ENCODE measurements around the gene ZNF491. TPM values are rescaled to one million over a fixed set of nuclear protein-coding genes. Genes with fewer than 3 reads are reported as not detected.

The ZNF491 gene
- total RNA-seq, 1 experiment from 2014 or later: 0.98 TPM

GRCh38 chr19:11756965-11757364 lies 41.4 kb upstream of the ZNF491 start:
- Histone ChIP-seq H3K4me3 (ENCODE audit: low read depth in 2 of 2, low read length in 2 of 2) (no peak overlapping the region), H3K36me3 (ENCODE audit: control insufficient read depth, insufficient read depth, low read length) (no peaks in the 10 kb centered on the region), H3K9me3 (ENCODE audit: control insufficient read depth, insufficient read depth, low read depth, low read length) (peaks cover 15% of the 10 kb centered on the region; the same call in 1 of the 2 replicates), H3K27me3 (ENCODE audit: control insufficient read depth, insufficient read depth, low read length) (no peaks in the 10 kb centered on the region), H3K27ac (ENCODE audit: low read length) (no peak overlapping the region), H3K4me1 (ENCODE audit: control insufficient read depth, insufficient read depth, low read length) (no peaks in the 10 kb centered on the region)
- ATAC-seq (no peak), DNase-seq (ENCODE audit: low read depth, low spot score) (no peak)
- BruUV-seq (replicated peaks): no TSS peak
- in situ Hi-C loops (cut with HindIII; ENCODE audit: low pct_unique_long_range_greater_than_20kb, low sequenced_read_pairs): no loop called here
- ChIA-PET CTCF (no interaction called here), POLR2A (interaction anchor here (0.6 kb wide), 1 partner anchor 206 kb away, joined by 4 read pairs; no protein-coding TSS in a partner anchor)
- intact Hi-C loops (cut with micrococcal nuclease; ENCODE audit: unreplicated experiment): no loop called here
- TF ChIP-seq TCF7L2 (IDR thresholded peaks at IDR 0.05; ENCODE audit: low read depth, low read length) (no peak), POLR2AphosphoS5 (IDR thresholded peaks at IDR 0.05; ENCODE audit: low read depth, low read length) (no peak), SIN3A (IDR thresholded peaks at IDR 0.05; ENCODE audit: borderline replicate concordance, insufficient read depth, low read depth, low read length) (no peak), CTCF (IDR thresholded peaks at IDR 0.05) (no peak)
- TF ChIP-seq, protein P1, sequence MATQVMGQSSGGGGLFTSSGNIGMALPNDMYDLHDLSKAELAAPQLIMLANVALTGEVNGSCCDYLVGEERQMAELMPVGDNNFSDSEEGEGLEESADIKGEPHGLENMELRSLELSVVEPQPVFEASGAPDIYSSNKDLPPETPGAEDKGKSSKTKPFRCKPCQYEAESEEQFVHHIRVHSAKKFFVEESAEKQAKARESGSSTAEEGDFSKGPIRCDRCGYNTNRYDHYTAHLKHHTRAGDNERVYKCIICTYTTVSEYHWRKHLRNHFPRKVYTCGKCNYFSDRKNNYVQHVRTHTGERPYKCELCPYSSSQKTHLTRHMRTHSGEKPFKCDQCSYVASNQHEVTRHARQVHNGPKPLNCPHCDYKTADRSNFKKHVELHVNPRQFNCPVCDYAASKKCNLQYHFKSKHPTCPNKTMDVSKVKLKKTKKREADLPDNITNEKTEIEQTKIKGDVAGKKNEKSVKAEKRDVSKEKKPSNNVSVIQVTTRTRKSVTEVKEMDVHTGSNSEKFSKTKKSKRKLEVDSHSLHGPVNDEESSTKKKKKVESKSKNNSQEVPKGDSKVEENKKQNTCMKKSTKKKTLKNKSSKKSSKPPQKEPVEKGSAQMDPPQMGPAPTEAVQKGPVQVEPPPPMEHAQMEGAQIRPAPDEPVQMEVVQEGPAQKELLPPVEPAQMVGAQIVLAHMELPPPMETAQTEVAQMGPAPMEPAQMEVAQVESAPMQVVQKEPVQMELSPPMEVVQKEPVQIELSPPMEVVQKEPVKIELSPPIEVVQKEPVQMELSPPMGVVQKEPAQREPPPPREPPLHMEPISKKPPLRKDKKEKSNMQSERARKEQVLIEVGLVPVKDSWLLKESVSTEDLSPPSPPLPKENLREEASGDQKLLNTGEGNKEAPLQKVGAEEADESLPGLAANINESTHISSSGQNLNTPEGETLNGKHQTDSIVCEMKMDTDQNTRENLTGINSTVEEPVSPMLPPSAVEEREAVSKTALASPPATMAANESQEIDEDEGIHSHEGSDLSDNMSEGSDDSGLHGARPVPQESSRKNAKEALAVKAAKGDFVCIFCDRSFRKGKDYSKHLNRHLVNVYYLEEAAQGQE (IDR thresholded peaks at IDR 0.05; ENCODE audit: insufficient read depth in 1 of 2, low read depth in 2 of 2, low read length in 1 of 2): no peak

DNA sequence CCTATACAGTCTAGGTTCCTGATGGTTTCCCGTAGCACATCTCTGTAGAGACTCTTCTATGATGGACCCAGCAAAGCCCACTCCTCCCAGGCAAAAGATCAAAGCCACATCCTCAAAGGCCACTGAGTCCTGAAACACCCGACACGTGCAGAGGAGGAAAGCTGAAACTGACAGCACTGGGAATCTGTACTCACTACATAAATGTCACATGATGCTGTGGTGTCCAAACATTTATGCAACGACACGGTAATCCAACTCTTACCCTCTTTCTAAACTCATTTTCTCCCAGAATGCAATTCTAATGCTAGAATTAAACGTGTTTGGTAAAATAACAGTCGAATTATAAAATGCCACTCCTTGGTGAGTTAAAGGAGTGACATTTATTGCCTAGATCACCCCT lies 38.5 kb upstream of the ZNF491 start:
- no peak overlapping the region for H3K27ac ChIP-seq (ENCODE audit: low read length)
- intact Hi-C loops (cut with micrococcal nuclease; ENCODE audit: unreplicated experiment): no loop called here
- H3K4me3 ChIP-seq (ENCODE audit: low read depth in 2 of 2, low read length in 2 of 2): no peak overlapping the region
- DNase-seq (ENCODE audit: low read depth, low spot score): no peak
- H3K36me3 ChIP-seq (ENCODE audit: control insufficient read depth, insufficient read depth, low read length): no peaks in the 10 kb centered on the region
- ChIA-PET POLR2A (no interaction called here), CTCF (no interaction called here)
- no peak for ATAC-seq
- no TSS peak for BruUV-seq (replicated peaks)
- no peaks in the 10 kb centered on the region for H3K27me3 ChIP-seq (ENCODE audit: control insufficient read depth, insufficient read depth, low read length)
- H3K4me1 ChIP-seq (ENCODE audit: control insufficient read depth, insufficient read depth, low read length): no peaks in the 10 kb centered on the region
- in situ Hi-C loops (cut with HindIII; ENCODE audit: low pct_unique_long_range_greater_than_20kb, low sequenced_read_pairs): no loop called here
- H3K9me3 ChIP-seq (ENCODE audit: control insufficient read depth, insufficient read depth, low read depth, low read length): peaks cover 15% of the 10 kb centered on the region; the same call in 1 of the 2 replicates
- TF ChIP-seq, protein P1 (IDR thresholded peaks at IDR 0.05; ENCODE audit: insufficient read depth in 1 of 2, low read depth in 2 of 2, low read length in 1 of 2): no peak
- TF ChIP-seq POLR2AphosphoS5 (IDR thresholded peaks at IDR 0.05; ENCODE audit: low read depth, low read length) (no peak), CTCF (IDR thresholded peaks at IDR 0.05) (no peak), TCF7L2 (IDR thresholded peaks at IDR 0.05; ENCODE audit: low read depth, low read length) (no peak), SIN3A (IDR thresholded peaks at IDR 0.05; ENCODE audit: borderline replicate concordance, insufficient read depth, low read depth, low read length) (no peak)
